CD4-positive, alpha-beta memory T cell (primary cell): ENCODE data around the gene YIPF4. TPM values are rescaled to one million over a fixed set of nuclear protein-coding genes. Genes with fewer than 3 reads are reported as not detected.
A peak's percentile ranks its signal among the peaks of the same experiment; 100 is the strongest.
"Not testable (repeated sequence)": the region's sequence is repeated elsewhere in the genome, so short reads cannot be mapped to it uniquely, and the experiment has no call there.

Experiments
- CTCF ChIA-PET: fragments of 350-600 bp; sonication (Branson Sonifier 250); formaldehyde crosslinking; loops from one replicate; lab custom pipeline; 2021; ENCODE audit warnings: inconsistent platforms; ENCODE audit not compliant: partially characterized antibody; lab: Charles Lee
- POLR2A ChIA-PET: fragments of 350-600 bp; sonication (Branson Sonifier 250); formaldehyde crosslinking; loops from one replicate; lab custom pipeline; 2021; ENCODE audit not compliant: partially characterized antibody; lab: Charles Lee
- DNase-seq, 5 donors: peaks; one replicate each; pipeline versions ENCODE4 v3.0.0 to v3.0.0-alpha.2; 2020 to 2022; ENCODE audit warnings: mixed read lengths in 1 of 5
- H3K27ac ChIP-seq: one replicate; pipeline ENCODE4 v1.7.0; 2013; ENCODE audit warnings: low read depth, low read length
- H3K27me3 ChIP-seq: 2 replicates; pipeline ENCODE4 v1.7.0; 2013; ENCODE audit warnings: mild to moderate bottlenecking, low read length, moderate library complexity; ENCODE audit not compliant: insufficient read depth
- H3K36me3 ChIP-seq: 2 replicates; pipeline ENCODE4 v1.7.0; 2013; ENCODE audit warnings: mild to moderate bottlenecking, low read length, moderate library complexity; ENCODE audit not compliant: insufficient read depth
- H3K4me1 ChIP-seq: 2 replicates; pipeline ENCODE4 v1.7.0; 2013; ENCODE audit warnings: mild to moderate bottlenecking, low read length, moderate library complexity; ENCODE audit not compliant: insufficient read depth
- H3K4me3 ChIP-seq, 2 donors: one replicate each; pipeline ENCODE4 v1.7.0; 2013; ENCODE audit warnings: low read length in 2 of 2, mild to moderate bottlenecking in 1 of 2
- H3K9me3 ChIP-seq, 2 donors: one replicate each; pipeline ENCODE4 v1.7.0; 2013; ENCODE audit warnings: low read length in 2 of 2, control low read depth in 1 of 2; ENCODE audit not compliant: control insufficient read depth in 1 of 2
- H3K27ac Mint-ChIP-seq, 7 donors: one replicate each; pipeline ENCODE4 v1.8.0; 2020 to 2021; ENCODE audit warnings: mixed read lengths in 7 of 7, mild to moderate bottlenecking in 6 of 7, inconsistent platforms in 3 of 7, moderate library complexity in 3 of 7
- H3K27me3 Mint-ChIP-seq, 2 donors: one replicate each; pipeline ENCODE4 v1.8.0; 2020 to 2021; ENCODE audit warnings: mixed read lengths in 2 of 2
- H3K36me3 Mint-ChIP-seq, 2 donors: one replicate each; pipeline ENCODE4 v1.8.0; 2020 to 2021; ENCODE audit warnings: mixed read lengths in 2 of 2, inconsistent platforms in 1 of 2, mild to moderate bottlenecking in 1 of 2
- H3K4me1 Mint-ChIP-seq, 4 donors: one replicate each; pipeline ENCODE4 v1.8.0; 2020 to 2021; ENCODE audit warnings: mixed read lengths in 4 of 4, mild to moderate bottlenecking in 1 of 4
- H3K4me3 Mint-ChIP-seq, 8 donors: one replicate each; pipeline ENCODE4 v1.8.0; 2020 to 2021; ENCODE audit warnings: mixed read lengths in 8 of 8, mild to moderate bottlenecking in 7 of 8, moderate library complexity in 6 of 8, inconsistent platforms in 3 of 8
- H3K9me3 Mint-ChIP-seq, 8 donors: one replicate each; pipeline ENCODE4 v1.8.0; 2020 to 2021; ENCODE audit warnings: mixed read lengths in 8 of 8, mild to moderate bottlenecking in 5 of 8, inconsistent platforms in 3 of 8, moderate library complexity in 1 of 8
- intact Hi-C: fragments of 100-400 bp; cut with micrococcal nuclease; formaldehyde crosslinking; loops from one replicate; pipeline ENCODE4 v1.15.1; 2023
- polyA plus RNA-seq, 2 donors: library from polyadenylated mRNA; unstranded; fragments of 300-500 nt; fragmentation: Illumina TruSeq; gene quantifications; one replicate each; pipeline ENCODE4 v1.2.3, GENCODE V29; 2021
- total RNA-seq, 2 experiments: library from RNA; stranded (reverse); gene quantifications; one replicate each; pipeline ENCODE4 v1.2.3, GENCODE V29; 2021

Gene YIPF4
- total and polyA plus RNA-seq, 4 experiments from 2014 or later = 13.9 to 51.9 (median 37.5) TPM

GRCh38 chr2:32314886-32315285, 37.2 kb downstream of the YIPF4 start:
- no peak overlapping the region for H3K27ac ChIP-seq
- H3K9me3 ChIP-seq = no peaks in the 10 kb centered on the region
- CTCF ChIA-PET = interaction anchor here (1.1 kb wide), 1 partner anchor 10 kb away, joined by 4 read pairs; no protein-coding TSS in a partner anchor
- no peaks in the 10 kb centered on the region for H3K4me1 ChIP-seq
- H3K36me3 Mint-ChIP-seq = peaks cover 0 to 14% of the 10 kb centered on the region in 2 donors
- H3K27me3 Mint-ChIP-seq = no peaks in the 10 kb centered on the region
- POLR2A ChIA-PET = no interaction called here
- no peaks in the 10 kb centered on the region for H3K27me3 ChIP-seq
- intact Hi-C loops = no loop called here
- H3K4me3 ChIP-seq = no peak overlapping the region
- H3K4me3 Mint-ChIP-seq = no peak overlapping the region
- H3K4me1 Mint-ChIP-seq = peaks cover 0 to 1% (median 0%) of the 10 kb centered on the region in 4 donors
- DNase-seq = no peak
- H3K36me3 ChIP-seq = no peaks in the 10 kb centered on the region
- no peak overlapping the region for H3K27ac Mint-ChIP-seq
- no peaks in the 10 kb centered on the region for H3K9me3 Mint-ChIP-seq

- H3K27me3 Mint-ChIP-seq, H3K9me3 Mint-ChIP-seq, H3K4me3 Mint-ChIP-seq, H3K27me3 ChIP-seq, H3K27ac Mint-ChIP-seq, H3K27ac ChIP-seq, DNase-seq, H3K36me3 ChIP-seq, H3K9me3 ChIP-seq, H3K4me3 ChIP-seq, intact Hi-C loops, H3K4me1 Mint-ChIP-seq, H3K4me1 ChIP-seq, POLR2A ChIA-PET, CTCF ChIA-PET: not testable (repeated sequence)
- H3K36me3 Mint-ChIP-seq = peaks cover 2 to 19% of the 10 kb centered on the region in 2 donors
These were observed 51.0 kb downstream of the YIPF4 start for GRCh38 chr2:32328679-32329078.

- POLR2A ChIA-PET, H3K27me3 Mint-ChIP-seq, DNase-seq, intact Hi-C loops, H3K9me3 Mint-ChIP-seq, H3K9me3 ChIP-seq, CTCF ChIA-PET, H3K4me3 Mint-ChIP-seq, H3K36me3 ChIP-seq, H3K4me1 ChIP-seq, H3K27me3 ChIP-seq, H3K4me3 ChIP-seq, H3K4me1 Mint-ChIP-seq, H3K27ac ChIP-seq: not testable (repeated sequence)
- peak overlapping the region in 1 of 7 donors; percentile 64 for H3K27ac Mint-ChIP-seq
- H3K36me3 Mint-ChIP-seq = peaks cover 2 to 19% of the 10 kb centered on the region in 2 donors
These were observed 51.7 kb downstream of the YIPF4 start for GRCh38 chr2:32329180-32329980.

GRCh38 chr2:32330136-32330535, 52.4 kb downstream of the YIPF4 start:
- no peaks in the 10 kb centered on the region for H3K4me1 ChIP-seq
- ChIA-PET CTCF (no interaction called here), POLR2A (no interaction called here)
- Mint-ChIP-seq H3K27ac (no peak overlapping the region), H3K4me3 (no peak overlapping the region), H3K4me1 (no peaks in the 10 kb centered on the region), H3K27me3 (no peaks in the 10 kb centered on the region), H3K36me3 (peaks cover 2 to 19% of the 10 kb centered on the region in 2 donors), H3K9me3 (no peaks in the 10 kb centered on the region)
- no peaks in the 10 kb centered on the region for H3K27me3 ChIP-seq
- H3K4me3 ChIP-seq = no peak overlapping the region
- intact Hi-C loops = no loop called here
- H3K36me3 ChIP-seq = no peaks in the 10 kb centered on the region
- DNase-seq = no peak
- H3K9me3 ChIP-seq = no peaks in the 10 kb centered on the region
- no peak overlapping the region for H3K27ac ChIP-seq

GRCh38 chr2:32342801-32343200, 65.1 kb downstream of the YIPF4 start:
- Mint-ChIP-seq H3K27ac (no peak overlapping the region), H3K4me3 (no peak overlapping the region), H3K36me3 (no peaks in the 10 kb centered on the region), H3K9me3 (no peaks in the 10 kb centered on the region), H3K27me3 (no peaks in the 10 kb centered on the region), H3K4me1 (no peaks in the 10 kb centered on the region)
- Histone ChIP-seq H3K27ac (no peak overlapping the region), H3K27me3 (no peaks in the 10 kb centered on the region), H3K36me3 (no peaks in the 10 kb centered on the region), H3K4me1 (no peaks in the 10 kb centered on the region), H3K9me3 (no peaks in the 10 kb centered on the region), H3K4me3 (no peak overlapping the region)
- intact Hi-C loops = no loop called here
- ChIA-PET CTCF (interaction anchor here (0.7 kb wide), 1 partner anchor 209 kb away, joined by 3 read pairs; no protein-coding TSS in a partner anchor), POLR2A (no interaction called here)
- DNase-seq = no peak

GRCh38 chr2:32350797-32351196, 73.1 kb downstream of the YIPF4 start:
- H3K9me3 Mint-ChIP-seq, intact Hi-C loops, H3K27me3 ChIP-seq, H3K4me3 Mint-ChIP-seq, H3K4me1 ChIP-seq, H3K27me3 Mint-ChIP-seq, H3K4me1 Mint-ChIP-seq, POLR2A ChIA-PET, H3K27ac ChIP-seq, H3K9me3 ChIP-seq, H3K36me3 Mint-ChIP-seq, H3K4me3 ChIP-seq, DNase-seq, H3K27ac Mint-ChIP-seq, H3K36me3 ChIP-seq: not testable (repeated sequence)
- CTCF ChIA-PET = interaction anchor here (0.7 kb wide), 1 partner anchor 257 kb away, joined by 3 read pairs; no protein-coding TSS in a partner anchor

GRCh38 chr2:32355976-32356680, 78.4 kb downstream of the YIPF4 start:
- H3K27ac ChIP-seq = peak overlapping the region; percentile 79
- H3K27ac Mint-ChIP-seq = peak overlapping the region; percentile 84 to 96 (median 92)
- peaks cover 0 to 17% of the 10 kb centered on the region in 2 donors for H3K36me3 Mint-ChIP-seq
- H3K4me1 Mint-ChIP-seq = peaks cover 25 to 39% (median 32%) of the 10 kb centered on the region in 4 donors
- no peaks in the 10 kb centered on the region for H3K36me3 ChIP-seq
- DNase-seq = peak in 2 of 5 donors; percentile 4 to 16
- no peaks in the 10 kb centered on the region for H3K9me3 ChIP-seq
- peaks cover 38% of the 10 kb centered on the region for H3K4me1 ChIP-seq
- intact Hi-C loops = loop anchor here (1.0 to 5.0 kb wide), 5 partner anchors 79 to 1241 kb away; partner anchors contain the start of genes FAM98A, SLC30A6, SPAST and TTC27
- H3K27me3 Mint-ChIP-seq = no peaks in the 10 kb centered on the region
- no peaks in the 10 kb centered on the region for H3K27me3 ChIP-seq
- no peaks in the 10 kb centered on the region for H3K9me3 Mint-ChIP-seq
- peak overlapping the region; percentile 82 to 94 (median 92) for H3K4me3 Mint-ChIP-seq
- peak overlapping the region; percentile 78 to 80 for H3K4me3 ChIP-seq
- ChIA-PET POLR2A (interaction anchor here (1.0 to 1.3 kb wide), 3 partner anchors 78 to 343 kb away, joined by 3 read pairs; partner anchors contain the start of genes SLC30A6 and YIPF4), CTCF (no interaction called here)
